C4-2B (cell line): Measurements from ENCODE around the gene RNPEPL1.

Source experiments
- H3K27ac ChIP-seq: fragments of 450-650 bp; 2 replicates; pipeline ENCODE4 v1.5.1; 2017
- CTCF ChIP-seq: fragments of 450-650 bp; conservative IDR thresholded peaks from 2 replicates; pipeline ENCODE4 v1.5.1; 2017; ENCODE audit warnings: mild to moderate bottlenecking
- ZFX ChIP-seq: fragments of 450-650 bp; IDR thresholded peaks from 2 replicates; pipeline ENCODE4 v1.6.1; 2017

RNPEPL1 gene

GRCh38 chr2:240598311-240598911, 30.1 kb downstream of the RNPEPL1 start:
- no peak overlapping the region for H3K27ac ChIP-seq
- no peak for TF ChIP-seq CTCF
- TF ChIP-seq ZFX: no peak

GRCh38 chr2:240599141-240599583, 30.9 kb downstream of the RNPEPL1 start:
- no peak overlapping the region for H3K27ac ChIP-seq
- TF ChIP-seq CTCF (no peak), ZFX (no peak)

GRCh38 chr2:240600451-240600961, 32.2 kb downstream of the RNPEPL1 start:
- TF ChIP-seq ZFX (no peak), CTCF (no peak)

GRCh38 chr2:240601061-240601830, 33.0 kb downstream of the RNPEPL1 start:
- TF ChIP-seq ZFX (no peak), CTCF (no peak)

More at GRCh38 chr2:240600451-240600961, 32.2 kb downstream of the RNPEPL1 start:
- no peak overlapping the region for H3K27ac ChIP-seq

GRCh38 chr2:240601831-240602160, 33.5 kb downstream of the RNPEPL1 start:
- H3K27ac ChIP-seq: no peak overlapping the region
- no peak for TF ChIP-seq CTCF
- TF ChIP-seq ZFX: no peak

More at GRCh38 chr2:240601061-240601830, 33.0 kb downstream of the RNPEPL1 start:
- H3K27ac ChIP-seq: no peak overlapping the region

GRCh38 chr2:240602266-240603050, 34.2 kb downstream of the RNPEPL1 start:
- H3K27ac ChIP-seq: no peak overlapping the region
- TF ChIP-seq CTCF: no peak
- no peak for TF ChIP-seq ZFX
